HCT116 (cell line): Measurements from ENCODE around the gene SUGP2.

ENCODE experiments used
- CTCF ChIP-seq, 3 experiments: fragments of 200-600 bp in 1 of 3; sonication (generic) in 1 of 3; IDR thresholded peaks in 2 of 3; conservative IDR thresholded peaks in 1 of 3; 2 replicates each; pipeline ENCODE4 v1.5.1; 2012 to 2017; ENCODE audit warnings: low read depth in 2 of 3, low read length in 2 of 3, antibody characterized with exemption in 1 of 3, borderline replicate concordance in 1 of 3, control low read depth in 1 of 3, mild to moderate bottlenecking in 1 of 3, mixed read lengths in 1 of 3, mixed run types in 1 of 3, moderate library complexity in 1 of 3; ENCODE audit not compliant: insufficient read depth in 1 of 3
- EZH2 ChIP-seq: fragments of 200-600 bp; sonication (generic); IDR thresholded peaks from 2 replicates; pipeline ENCODE4 v1.6.1; 2017; ENCODE audit warnings: antibody characterized with exemption, mixed run types
- FOSL1 ChIP-seq: IDR thresholded peaks from 2 replicates; pipeline ENCODE4 v1.6.1; 2012; ENCODE audit warnings: low read depth
- MAX ChIP-seq: IDR thresholded peaks from 2 replicates; pipeline ENCODE4 v1.6.1; 2012
- POLR2A ChIP-seq: IDR thresholded peaks from 2 replicates; pipeline ENCODE4 v1.7.0; 2011; ENCODE audit warnings: borderline replicate concordance; ENCODE audit not compliant: insufficient read depth, insufficient read length; ENCODE audit errors: extremely low read depth
- POLR2AphosphoS5 ChIP-seq: IDR thresholded peaks from 2 replicates; pipeline ENCODE4 v1.6.1; 2011; ENCODE audit warnings: mild to moderate bottlenecking, low read depth, low read length, moderate library complexity
- YY1 ChIP-seq: IDR thresholded peaks from 2 replicates; pipeline ENCODE4 v1.6.1; 2011; ENCODE audit warnings: low read length, low read depth, moderate library complexity, mild to moderate bottlenecking; ENCODE audit not compliant: insufficient replicate concordance; ENCODE audit errors: extremely low read depth
- ZNF274 ChIP-seq: fragments of 200-500 bp; sonication (Bioruptor generic); IDR thresholded peaks from 2 replicates; pipeline ENCODE4 v1.6.1; 2014; ENCODE audit warnings: mild to moderate bottlenecking, low read depth, low read length, inconsistent platforms

GRCh38 chr19:19009951-19010350, 23.4 kb downstream of the SUGP2 start:
- no peak for TF ChIP-seq POLR2AphosphoS5
- TF ChIP-seq CTCF (IDR thresholded peaks at IDR 0.05 in 2 of 3, conservative IDR thresholded peaks at IDR 0.05 in 1 of 3; ENCODE audit: borderline replicate concordance in 1 of 3, insufficient read depth in 1 of 3, low read depth in 2 of 3, low read length in 2 of 3) = no peak
- no peak for TF ChIP-seq FOSL1
- no peak for TF ChIP-seq POLR2A
- no peak for TF ChIP-seq MAX
- no peak for TF ChIP-seq EZH2
- no peak for TF ChIP-seq YY1
- TF ChIP-seq ZNF274 = no peak
